ENCODE measurements around the gene BCR. TPM values are rescaled to one million over a fixed set of nuclear protein-coding genes. Genes with fewer than 3 reads are reported as not detected.
A peak's percentile ranks its signal among the peaks of the same experiment; 100 is the strongest.

Gene BCR
- total and polyA plus RNA-seq, 2 of the 13 experiments (the other 11 are each of a cell fraction or from before 2014, with no cell fraction given), result 19.9 to 33.6 TPM

DNA sequence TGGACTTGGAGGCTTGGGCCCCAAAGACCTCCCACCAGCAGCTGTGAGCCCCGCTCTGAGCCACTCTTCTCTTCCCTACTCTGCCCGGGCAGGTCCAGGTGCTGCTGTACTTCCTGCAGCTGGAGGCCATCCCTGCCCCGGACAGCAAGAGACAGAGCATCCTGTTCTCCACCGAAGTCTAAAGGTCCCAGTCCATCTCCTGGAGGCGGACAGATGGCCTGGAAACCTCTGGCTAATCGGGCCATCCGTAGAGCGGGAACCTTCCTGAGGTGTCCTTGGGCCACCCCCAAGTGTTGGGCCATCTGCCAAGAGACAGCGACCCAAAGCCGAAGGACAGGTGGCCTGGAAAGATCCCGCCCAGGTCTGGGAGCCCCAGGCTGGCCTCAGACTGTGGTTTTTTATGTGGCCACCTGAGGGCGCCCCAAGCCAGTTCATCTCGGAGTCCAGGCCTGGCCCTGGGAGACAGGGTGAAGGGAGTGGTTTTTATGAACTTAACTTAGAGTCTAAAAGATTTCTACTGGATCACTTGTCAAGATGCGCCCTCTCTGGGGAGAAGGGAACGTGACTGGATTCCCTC is 135.1 kb downstream of the BCR start:
- in situ Hi-C loops (cut with HindIII; ENCODE audit: extremely low pct_ligation_motif_present, low pct_unique_long_range_greater_than_20kb) (loop anchor here (5.0 kb wide), 1 partner anchor 67 kb away; no protein-coding TSS in a partner anchor), intact Hi-C loops (cut with micrococcal nuclease; ENCODE audit: unreplicated experiment) (no loop called here)
- no peak overlapping the region for H2AFZ ChIP-seq (ENCODE audit: low read length)
- no peaks in the 10 kb centered on the region for H3K27me3 ChIP-seq (ENCODE audit: control insufficient read depth in 1 of 2, insufficient read depth in 2 of 2, low read length in 2 of 2)
- no peak overlapping the region for H3K27ac ChIP-seq (ENCODE audit: extremely low read length, insufficient read depth, low read length)
- H4K20me1 ChIP-seq (ENCODE audit: insufficient read depth, low read length), result no peaks in the 10 kb centered on the region
- POLR2A ChIA-PET, result no interaction called here
- peak; percentile 4 for FAIRE-seq
- 79% methylated on average over 6 of the region's 15 CpGs for WGBS (ENCODE audit: low lambda C conversion rate)
- peak; percentile 39 for DNase-seq (ENCODE audit: low spot score)
- no peaks in the 10 kb centered on the region for H3K9me3 ChIP-seq (ENCODE audit: low read length)
- ATAC-seq, result peak; percentile 66
- H3K4me3 ChIP-seq (replicated peaks in 1 of 3; ENCODE audit: insufficient read depth in 1 of 3, low read depth in 2 of 3, low read length in 3 of 3), result no peak overlapping the region
- peaks cover 3 to 4% of the 10 kb centered on the region in 2 experiments; a peak in 2 of 5 replicates for H3K36me3 ChIP-seq (replicated peaks in 1 of 2; ENCODE audit: control insufficient read depth in 1 of 2, insufficient read depth in 2 of 2, low read length in 2 of 2)
- no peak overlapping the region for H3K4me2 ChIP-seq (ENCODE audit: low read depth, low read length)
- CTCF ChIA-PET (ENCODE audit: low intra/inter-chr PET ratio, low total read pairs), result interaction anchor here (1.2 to 1.7 kb wide), 3 partner anchors 61 to 275 kb away, joined by 3 to 22 read pairs (median 5); no protein-coding TSS in a partner anchor
- BruUV-seq (replicated peaks), result no TSS peak
- H3K79me2 ChIP-seq (ENCODE audit: insufficient read depth, low read length), result no peaks in the 10 kb centered on the region
- no peak overlapping the region for H3K9ac ChIP-seq (ENCODE audit: insufficient read depth, low read depth, low read length)
- H3K4me1 ChIP-seq (ENCODE audit: insufficient read depth, low read length), result no peaks in the 10 kb centered on the region
- TF ChIP-seq, protein P1, sequence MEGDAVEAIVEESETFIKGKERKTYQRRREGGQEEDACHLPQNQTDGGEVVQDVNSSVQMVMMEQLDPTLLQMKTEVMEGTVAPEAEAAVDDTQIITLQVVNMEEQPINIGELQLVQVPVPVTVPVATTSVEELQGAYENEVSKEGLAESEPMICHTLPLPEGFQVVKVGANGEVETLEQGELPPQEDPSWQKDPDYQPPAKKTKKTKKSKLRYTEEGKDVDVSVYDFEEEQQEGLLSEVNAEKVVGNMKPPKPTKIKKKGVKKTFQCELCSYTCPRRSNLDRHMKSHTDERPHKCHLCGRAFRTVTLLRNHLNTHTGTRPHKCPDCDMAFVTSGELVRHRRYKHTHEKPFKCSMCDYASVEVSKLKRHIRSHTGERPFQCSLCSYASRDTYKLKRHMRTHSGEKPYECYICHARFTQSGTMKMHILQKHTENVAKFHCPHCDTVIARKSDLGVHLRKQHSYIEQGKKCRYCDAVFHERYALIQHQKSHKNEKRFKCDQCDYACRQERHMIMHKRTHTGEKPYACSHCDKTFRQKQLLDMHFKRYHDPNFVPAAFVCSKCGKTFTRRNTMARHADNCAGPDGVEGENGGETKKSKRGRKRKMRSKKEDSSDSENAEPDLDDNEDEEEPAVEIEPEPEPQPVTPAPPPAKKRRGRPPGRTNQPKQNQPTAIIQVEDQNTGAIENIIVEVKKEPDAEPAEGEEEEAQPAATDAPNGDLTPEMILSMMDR (CRISPR knock-in tag; IDR thresholded peaks at IDR 0.05), result peak; percentile 85
- TF ChIP-seq SMC3 (IDR thresholded peaks at IDR 0.05; ENCODE audit: low read length), result peak; percentile 42; the same call in 1 of the 2 replicates
- TF ChIP-seq BHLHE40 (IDR thresholded peaks at IDR 0.05; ENCODE audit: low read length), result no peak
- no peak for TF ChIP-seq ZNF317 (CRISPR knock-in tag; IDR thresholded peaks at IDR 0.05)
- TF ChIP-seq STAG1 (CRISPR knock-in tag; IDR thresholded peaks at IDR 0.05), result peak; percentile 79
- peak; percentile 26; the same call in 1 of the 2 replicates for TF ChIP-seq MYC (CRISPR knock-in tag; IDR thresholded peaks at IDR 0.05; ENCODE audit: borderline replicate concordance)
- no peak for TF ChIP-seq GPN1 (CRISPR knock-in tag; IDR thresholded peaks at IDR 0.05; ENCODE audit: borderline replicate concordance)
- TF ChIP-seq SNAPC2 (CRISPR knock-in tag; IDR thresholded peaks at IDR 0.05), result no peak
- TF ChIP-seq, protein P2, sequence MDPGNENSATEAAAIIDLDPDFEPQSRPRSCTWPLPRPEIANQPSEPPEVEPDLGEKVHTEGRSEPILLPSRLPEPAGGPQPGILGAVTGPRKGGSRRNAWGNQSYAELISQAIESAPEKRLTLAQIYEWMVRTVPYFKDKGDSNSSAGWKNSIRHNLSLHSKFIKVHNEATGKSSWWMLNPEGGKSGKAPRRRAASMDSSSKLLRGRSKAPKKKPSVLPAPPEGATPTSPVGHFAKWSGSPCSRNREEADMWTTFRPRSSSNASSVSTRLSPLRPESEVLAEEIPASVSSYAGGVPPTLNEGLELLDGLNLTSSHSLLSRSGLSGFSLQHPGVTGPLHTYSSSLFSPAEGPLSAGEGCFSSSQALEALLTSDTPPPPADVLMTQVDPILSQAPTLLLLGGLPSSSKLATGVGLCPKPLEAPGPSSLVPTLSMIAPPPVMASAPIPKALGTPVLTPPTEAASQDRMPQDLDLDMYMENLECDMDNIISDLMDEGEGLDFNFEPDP (CRISPR knock-in tag; conservative IDR thresholded peaks at IDR 0.05), result no peak
- no peak for TF ChIP-seq SUZ12 (IDR thresholded peaks at IDR 0.05; ENCODE audit: low read depth, low read length)
- TF ChIP-seq ZNF10 (CRISPR knock-in tag; IDR thresholded peaks at IDR 0.05; ENCODE audit: borderline replicate concordance, low read depth), result no peak
- no peak for TF ChIP-seq HNF4A (CRISPR knock-in tag; IDR thresholded peaks at IDR 0.05)
- TF ChIP-seq, protein P3, sequence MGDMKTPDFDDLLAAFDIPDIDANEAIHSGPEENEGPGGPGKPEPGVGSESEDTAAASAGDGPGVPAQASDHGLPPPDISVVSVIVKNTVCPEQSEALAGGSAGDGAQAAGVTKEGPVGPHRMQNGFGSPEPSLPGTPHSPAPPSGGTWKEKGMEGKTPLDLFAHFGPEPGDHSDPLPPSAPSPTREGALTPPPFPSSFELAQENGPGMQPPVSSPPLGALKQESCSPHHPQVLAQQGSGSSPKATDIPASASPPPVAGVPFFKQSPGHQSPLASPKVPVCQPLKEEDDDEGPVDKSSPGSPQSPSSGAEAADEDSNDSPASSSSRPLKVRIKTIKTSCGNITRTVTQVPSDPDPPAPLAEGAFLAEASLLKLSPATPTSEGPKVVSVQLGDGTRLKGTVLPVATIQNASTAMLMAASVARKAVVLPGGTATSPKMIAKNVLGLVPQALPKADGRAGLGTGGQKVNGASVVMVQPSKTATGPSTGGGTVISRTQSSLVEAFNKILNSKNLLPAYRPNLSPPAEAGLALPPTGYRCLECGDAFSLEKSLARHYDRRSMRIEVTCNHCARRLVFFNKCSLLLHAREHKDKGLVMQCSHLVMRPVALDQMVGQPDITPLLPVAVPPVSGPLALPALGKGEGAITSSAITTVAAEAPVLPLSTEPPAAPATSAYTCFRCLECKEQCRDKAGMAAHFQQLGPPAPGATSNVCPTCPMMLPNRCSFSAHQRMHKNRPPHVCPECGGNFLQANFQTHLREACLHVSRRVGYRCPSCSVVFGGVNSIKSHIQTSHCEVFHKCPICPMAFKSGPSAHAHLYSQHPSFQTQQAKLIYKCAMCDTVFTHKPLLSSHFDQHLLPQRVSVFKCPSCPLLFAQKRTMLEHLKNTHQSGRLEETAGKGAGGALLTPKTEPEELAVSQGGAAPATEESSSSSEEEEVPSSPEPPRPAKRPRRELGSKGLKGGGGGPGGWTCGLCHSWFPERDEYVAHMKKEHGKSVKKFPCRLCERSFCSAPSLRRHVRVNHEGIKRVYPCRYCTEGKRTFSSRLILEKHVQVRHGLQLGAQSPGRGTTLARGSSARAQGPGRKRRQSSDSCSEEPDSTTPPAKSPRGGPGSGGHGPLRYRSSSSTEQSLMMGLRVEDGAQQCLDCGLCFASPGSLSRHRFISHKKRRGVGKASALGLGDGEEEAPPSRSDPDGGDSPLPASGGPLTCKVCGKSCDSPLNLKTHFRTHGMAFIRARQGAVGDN (CRISPR knock-in tag; IDR thresholded peaks at IDR 0.05), result peak; percentile 21; the same call in 1 of the 2 replicates
- TF ChIP-seq RXRB (CRISPR knock-in tag; IDR thresholded peaks at IDR 0.05; ENCODE audit: borderline replicate concordance), result no peak
- peak; percentile 74 for TF ChIP-seq RAD21 (CRISPR knock-in tag; IDR thresholded peaks at IDR 0.05)
- TF ChIP-seq ZNF605 (CRISPR knock-in tag; IDR thresholded peaks at IDR 0.05), result no peak
- TF ChIP-seq NR2C2 (CRISPR knock-in tag; IDR thresholded peaks at IDR 0.05; ENCODE audit: borderline replicate concordance), result no peak
- TF ChIP-seq SP4 (CRISPR knock-in tag; IDR thresholded peaks at IDR 0.05), result no peak
